Measurements from ENCODE around the gene GPR142.

Gene GPR142

GRCh38 chr17:74367206-74367605 lies at the start of gene GPR142:
TSS of gene GPR142 (plus strand) at chr17:74367506. CDS start at chr17:74369541, 2,035 bp downstream.
- no peak for DNase-seq

GRCh38 chr17:74318391-74318790 lies 48.9 kb upstream of the GPR142 start:
- DNase-seq: no peak

- DNase-seq: no peak
These were observed 42.8 kb upstream of the GPR142 start for GRCh38 chr17:74324521-74324920.

- no peak for DNase-seq
These were observed 41.9 kb upstream of the GPR142 start for GRCh38 chr17:74325376-74325742.

- DNase-seq: peak in 1 of 3 experiments; percentile 69
These were observed 41.4 kb upstream of the GPR142 start, which contains the start of gene KIF19 for GRCh38 chr17:74325743-74326379. TSS of gene KIF19 (plus strand) at chr17:74326226. CDS start at chr17:74326350, 124 bp downstream.

GRCh38 chr17:74326506-74326905 lies 40.8 kb upstream of the GPR142 start:
- DNase-seq: no peak

GRCh38 chr17:74328487-74328886 lies 38.8 kb upstream of the GPR142 start:
- DNase-seq: no peak

- no peak for DNase-seq
These were observed 37.9 kb upstream of the GPR142 start for GRCh38 chr17:74329378-74329777.

- DNase-seq: no peak
These were observed 36.9 kb upstream of the GPR142 start for GRCh38 chr17:74330446-74330845.

GRCh38 chr17:74332017-74332650 lies 35.2 kb upstream of the GPR142 start:
- DNase-seq: peak; percentile 52 to 74 (median 62)

GRCh38 chr17:74332763-74333283 lies 34.5 kb upstream of the GPR142 start:
- DNase-seq: peak; percentile 82 to 95 (median 91)

GRCh38 chr17:74334393-74335039 lies 32.8 kb upstream of the GPR142 start:
- DNase-seq: peak in 2 of 3 experiments; percentile 8 to 21

GRCh38 chr17:74335529-74336062 lies 31.7 kb upstream of the GPR142 start:
- DNase-seq: no peak

GRCh38 chr17:74336307-74336706 lies 31.0 kb upstream of the GPR142 start:
- no peak for DNase-seq

- peak in 1 of 3 experiments; percentile 45 for DNase-seq
These were observed 29.3 kb upstream of the GPR142 start for GRCh38 chr17:74337834-74338500.

GRCh38 chr17:74339537-74340195 lies 27.6 kb upstream of the GPR142 start:
- peak; percentile 53 to 83 (median 68) for DNase-seq

- DNase-seq: peak in 2 of 3 experiments; percentile 24 to 30
These were observed 26.8 kb upstream of the GPR142 start for GRCh38 chr17:74340470-74341023.

- no peak for DNase-seq
These were observed 25.1 kb upstream of the GPR142 start for GRCh38 chr17:74342224-74342623.

- DNase-seq: no peak
These were observed 24.2 kb upstream of the GPR142 start for GRCh38 chr17:74343121-74343520.

- peak in 2 of 3 experiments; percentile 15 for DNase-seq
These were observed 23.6 kb upstream of the GPR142 start for GRCh38 chr17:74343526-74344284.

GRCh38 chr17:74344658-74345057 lies 22.6 kb upstream of the GPR142 start:
- DNase-seq: no peak

Data from NCI-H1417 (cell line).